Endothelial cell (in vitro differentiated cells): ENCODE results near the gene KNTC1. TPM values are rescaled to one million over a fixed set of nuclear protein-coding genes. Genes with fewer than 3 reads are reported as not detected.

ENCODE experiments used
- DNase-seq: peaks from one replicate; pipeline ENCODE4 v3.0.0; 2021; ENCODE audit warnings: low spot score
- H3K27ac Mint-ChIP-seq: one replicate; pipeline ENCODE4 v1.8.0; 2021; ENCODE audit warnings: mixed read lengths, inconsistent platforms; ENCODE audit not compliant: unreplicated experiment
- H3K27me3 Mint-ChIP-seq: one replicate; pipeline ENCODE4 v1.8.0; 2021; ENCODE audit warnings: mild to moderate bottlenecking, moderate library complexity, mixed read lengths, inconsistent platforms; ENCODE audit not compliant: unreplicated experiment
- H3K36me3 Mint-ChIP-seq: one replicate; pipeline ENCODE4 v1.8.0; 2021; ENCODE audit warnings: mild to moderate bottlenecking, low read depth, mixed read lengths, inconsistent platforms; ENCODE audit not compliant: unreplicated experiment
- H3K4me1 Mint-ChIP-seq: one replicate; pipeline ENCODE4 v1.8.0; 2021; ENCODE audit warnings: mild to moderate bottlenecking, mixed read lengths, inconsistent platforms; ENCODE audit not compliant: unreplicated experiment
- H3K4me3 Mint-ChIP-seq: one replicate; pipeline ENCODE4 v1.8.0; 2021; ENCODE audit warnings: mild to moderate bottlenecking, mixed read lengths, inconsistent platforms; ENCODE audit not compliant: unreplicated experiment
- H3K9me3 Mint-ChIP-seq: one replicate; pipeline ENCODE4 v1.8.0; 2021; ENCODE audit warnings: mixed read lengths, inconsistent platforms; ENCODE audit not compliant: unreplicated experiment
- CTCF ChIP-seq: fragments of 200-600 bp; sonication (generic); IDR thresholded peaks from one replicate; pipeline ENCODE4 v1.5.0; 2021; ENCODE audit warnings: antibody characterized with exemption; ENCODE audit not compliant: unreplicated experiment
- total RNA-seq: library from RNA; stranded (reverse); fragmentation: NEBNext Ultra II Directional; extraction: Animal tissue kit (Norgen Biotek cat#: 25700); gene quantifications from one replicate; pipeline ENCODE4 v1.2.1, GENCODE V29; 2021; ENCODE audit not compliant: unreplicated experiment

The KNTC1 gene
- total RNA-seq, 1 donor from 2014 or later, result 32.6 TPM

- Mint-ChIP-seq H3K27me3 (no peaks in the 10 kb centered on the region), H3K4me1 (no peaks in the 10 kb centered on the region), H3K27ac (no peak overlapping the region), H3K9me3 (no peaks in the 10 kb centered on the region), H3K4me3 (no peak overlapping the region), H3K36me3 (peaks cover 26% of the 10 kb centered on the region)
- DNase-seq, result no peak
- TF ChIP-seq CTCF, result no peak
Observed at GRCh38 chr12:122614839-122615238, 87.8 kb downstream of the KNTC1 start.

DNA sequence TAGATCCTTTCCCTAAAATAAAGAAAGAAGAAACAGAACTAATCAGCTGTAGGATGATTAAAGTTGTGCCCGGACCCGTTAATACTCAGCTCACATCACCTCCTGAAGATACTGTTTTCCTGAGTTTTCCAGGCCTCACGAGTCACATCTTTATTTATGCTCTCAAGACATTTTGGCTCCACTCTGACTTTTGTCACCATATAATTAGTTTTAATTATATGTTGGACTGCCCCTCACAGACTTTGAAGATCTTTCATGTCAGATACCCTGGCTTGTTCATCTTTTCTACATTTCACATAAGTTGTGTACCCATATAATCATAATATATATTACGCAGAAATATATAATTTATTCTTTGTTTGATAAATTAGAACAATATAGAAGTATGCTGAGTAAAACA is 88.7 kb downstream of the KNTC1 start:
- no peak overlapping the region for H3K4me3 Mint-ChIP-seq
- no peak for TF ChIP-seq CTCF
- no peaks in the 10 kb centered on the region for H3K4me1 Mint-ChIP-seq
- no peaks in the 10 kb centered on the region for H3K27me3 Mint-ChIP-seq
- peaks cover 28% of the 10 kb centered on the region for H3K36me3 Mint-ChIP-seq
- no peak overlapping the region for H3K27ac Mint-ChIP-seq
- H3K9me3 Mint-ChIP-seq, result no peaks in the 10 kb centered on the region
- DNase-seq, result no peak

DNA sequence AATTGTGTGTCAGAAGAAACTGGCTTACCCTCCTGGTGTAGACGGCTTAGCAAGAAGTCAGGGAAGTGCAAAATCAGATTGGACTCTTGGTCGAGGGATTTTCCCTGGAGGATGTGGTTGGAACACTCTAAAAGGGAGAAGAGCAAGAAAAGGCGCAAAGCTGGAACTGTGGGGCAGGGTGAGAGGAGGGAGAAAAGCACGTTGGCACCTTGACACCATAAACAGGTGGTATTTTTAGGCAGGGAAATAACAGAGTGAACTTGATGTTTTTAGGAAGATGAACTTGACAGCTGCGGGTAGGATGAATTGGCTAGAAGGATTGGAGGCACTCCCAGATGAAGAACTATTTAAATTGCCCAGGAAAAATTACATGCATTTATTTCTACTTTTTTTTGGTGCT is 108.4 kb downstream of the KNTC1 start:
- H3K4me3 Mint-ChIP-seq, result no peak overlapping the region
- no peaks in the 10 kb centered on the region for H3K9me3 Mint-ChIP-seq
- H3K36me3 Mint-ChIP-seq, result no peaks in the 10 kb centered on the region
- DNase-seq, result no peak
- no peak for TF ChIP-seq CTCF
- H3K27ac Mint-ChIP-seq, result no peak overlapping the region
- H3K4me1 Mint-ChIP-seq, result peaks cover 4% of the 10 kb centered on the region
- no peaks in the 10 kb centered on the region for H3K27me3 Mint-ChIP-seq

DNA sequence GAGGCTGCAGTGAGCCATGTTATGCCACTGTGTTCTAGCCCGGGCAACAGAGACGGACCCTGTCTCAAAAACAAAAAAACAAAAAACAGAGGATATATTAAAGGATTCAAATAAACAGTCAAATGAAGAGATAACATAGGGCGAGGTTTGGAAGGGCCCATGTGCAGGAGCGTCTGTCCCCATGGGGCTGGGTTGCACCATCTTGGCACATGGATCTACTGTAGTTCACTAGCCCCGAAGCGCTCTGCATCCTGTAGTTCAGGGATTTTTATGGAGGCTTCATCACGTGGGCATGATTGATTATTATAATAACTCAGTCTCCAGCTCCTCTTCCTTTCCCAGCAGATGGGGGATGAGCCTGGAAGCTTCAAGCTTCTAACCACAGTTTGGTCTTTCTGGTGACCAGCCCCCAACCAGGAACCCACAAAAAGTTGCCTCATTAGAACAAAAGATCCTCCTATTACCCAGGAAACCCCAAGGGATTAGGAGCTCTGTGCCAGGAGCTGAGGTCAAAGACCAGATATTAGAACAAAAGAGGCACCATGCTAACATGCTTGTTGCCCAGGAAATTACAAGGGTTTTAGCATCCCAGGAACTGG is 116.3 kb downstream of the KNTC1 start:
- H3K9me3 Mint-ChIP-seq, result no peaks in the 10 kb centered on the region
- no peaks in the 10 kb centered on the region for H3K27me3 Mint-ChIP-seq
- peaks cover 11% of the 10 kb centered on the region for H3K4me1 Mint-ChIP-seq
- H3K4me3 Mint-ChIP-seq, result no peak overlapping the region
- H3K27ac Mint-ChIP-seq, result peak overlapping the region; percentile 73
- TF ChIP-seq CTCF, result no peak
- H3K36me3 Mint-ChIP-seq, result no peaks in the 10 kb centered on the region
- DNase-seq, result no peak

DNA sequence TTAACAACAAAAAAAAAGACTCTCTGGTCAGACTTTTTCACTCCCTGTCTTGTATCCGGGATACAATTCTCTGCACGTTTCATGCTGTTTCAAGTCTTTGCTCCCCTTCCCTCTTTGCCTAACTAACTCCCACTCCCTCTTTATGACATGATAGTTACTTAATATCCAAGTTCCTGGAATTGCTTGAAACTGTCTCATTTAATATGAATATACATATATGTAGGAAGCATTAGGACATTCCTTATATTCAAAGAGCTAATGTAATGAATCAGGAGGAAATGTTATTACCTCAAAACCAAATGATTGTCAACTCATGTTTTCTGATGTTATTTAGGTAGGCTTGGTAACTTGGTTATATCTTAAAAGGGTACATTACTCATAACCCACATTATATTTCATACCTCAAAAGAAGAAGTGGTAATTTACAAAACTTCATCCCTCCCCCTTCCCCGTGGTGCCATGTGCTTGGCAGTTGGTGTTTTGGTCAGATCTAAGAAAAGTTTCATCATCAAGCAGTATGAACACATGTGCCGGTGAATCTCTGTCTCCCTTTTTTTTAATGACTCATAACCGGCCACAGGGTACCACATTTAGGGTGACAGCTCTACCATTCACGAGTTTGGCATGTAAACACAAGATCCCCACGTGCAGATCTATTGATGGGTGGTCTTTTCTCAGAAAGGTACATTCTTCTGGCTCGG is 119.6 kb downstream of the KNTC1 start:
- no peak for TF ChIP-seq CTCF
- no peak overlapping the region for H3K27ac Mint-ChIP-seq
- H3K9me3 Mint-ChIP-seq, result no peaks in the 10 kb centered on the region
- H3K36me3 Mint-ChIP-seq, result no peaks in the 10 kb centered on the region
- H3K4me3 Mint-ChIP-seq, result no peak overlapping the region
- no peaks in the 10 kb centered on the region for H3K27me3 Mint-ChIP-seq
- no peak for DNase-seq
- peaks cover 25% of the 10 kb centered on the region for H3K4me1 Mint-ChIP-seq
